K562 (cell line): ENCODE measurements around the gene ZBTB20. TPM values are rescaled to one million over a fixed set of nuclear protein-coding genes. Genes with fewer than 3 reads are reported as not detected.

Source experiments
- ATAC-seq: fragments of 200-7000 bp; cut with Tn5 transposase; 3 replicates; pipeline ENCODE4 v1.9.1; 2020; ENCODE audit warnings: moderate library complexity
- BruUV-seq: library from RNA; stranded (reverse); fragments of 400-500 nt; replicated peaks from 2 replicates; lab custom pipeline; 2021; lab: Mats Ljungman, UMichigan
- CTCF ChIA-PET: fragments of 300-600 bp; formaldehyde crosslinking; extraction: SDS; loops from one replicate; lab custom pipeline; 2021; ENCODE audit warnings: low intra/inter-chr PET ratio; lab: Yijun Ruan, JAX
- POLR2A ChIA-PET: fragments of 300-600, 350-650 bp; sonication (Branson Sonifier 250); formaldehyde crosslinking; extraction: SDS; loops from one replicate; lab custom pipeline; 2021; ENCODE audit warnings: antibody characterized with exemption, inconsistent platforms; lab: Yijun Ruan, JAX
- DNase-seq, 4 experiments: peaks; one replicate each; pipeline versions ENCODE4 v3.0.0 to v3.0.0-alpha.2; 2011 to 2018; ENCODE audit warnings: low spot score in 3 of 4, mixed read lengths in 3 of 4; ENCODE audit errors: extremely low read depth in 1 of 4
- FAIRE-seq: peaks from 2 replicates; lab custom pipeline; 2011; peaks lifted over from hg19 to GRCh38; lab: Jason Lieb, UNC
- H2AFZ ChIP-seq: 2 replicates; pipeline ENCODE4 v1.6.0; 2011; ENCODE audit warnings: low read depth, low read length, control low read depth, inconsistent platforms
- H3K27ac ChIP-seq: fragments of 200-600 bp; 3 replicates; pipeline ENCODE4 v1.8.0; 2011; ENCODE audit warnings: low read depth, mild to moderate bottlenecking, control low read depth, inconsistent platforms, low read length, moderate library complexity, mixed read lengths; ENCODE audit errors: extremely low read depth
- H3K27me3 ChIP-seq, 2 experiments: fragments of 300-600 bp in 1 of 2; 2 replicates in 1 of 2; 3 replicates in 1 of 2; pipeline versions ENCODE4 v1.6.0 to v1.8.0; 2011; ENCODE audit warnings: inconsistent platforms in 2 of 2, low read length in 2 of 2, mild to moderate bottlenecking in 1 of 2, mixed read lengths in 1 of 2, moderate library complexity in 1 of 2; ENCODE audit not compliant: control insufficient read depth in 2 of 2, insufficient read depth in 2 of 2
- H3K36me3 ChIP-seq: fragments of 300-600 bp; 3 replicates; pipeline ENCODE4 v1.8.0; 2011; ENCODE audit warnings: mild to moderate bottlenecking, low read length, inconsistent platforms; ENCODE audit not compliant: control insufficient read depth, insufficient read depth
- H3K4me1 ChIP-seq, 2 experiments: fragments of 200-600 bp in 1 of 2; replicated peaks in 1 of 2; 2 replicates in 1 of 2; 3 replicates in 1 of 2; pipeline versions ENCODE4 v1.5.1 to v1.8.0; 2011; ENCODE audit warnings: inconsistent platforms in 2 of 2, low read length in 2 of 2, mild to moderate bottlenecking in 1 of 2, mixed read lengths in 1 of 2, moderate library complexity in 1 of 2; ENCODE audit not compliant: control insufficient read depth in 2 of 2, insufficient read depth in 2 of 2
- H3K4me2 ChIP-seq: 2 replicates; pipeline ENCODE4 v1.6.1; 2011; ENCODE audit warnings: low read length, control low read depth, inconsistent platforms, mixed read lengths; ENCODE audit not compliant: insufficient read depth
- H3K4me3 ChIP-seq: fragments of 200-600 bp; sonication (generic), shearing (Covaris generic); 2 replicates; pipeline ENCODE4 v1.5.1; 2016; ENCODE audit warnings: control low read depth, inconsistent platforms
- H3K79me2 ChIP-seq: fragments of 200-600 bp; 3 replicates; pipeline ENCODE4 v1.8.0; 2011; ENCODE audit warnings: low read length, inconsistent platforms; ENCODE audit not compliant: control insufficient read depth, insufficient read depth
- H3K9ac ChIP-seq, 2 experiments: 2 replicates each; pipeline versions ENCODE4 v1.6.0 to v1.6.1; 2011; ENCODE audit warnings: low read depth in 2 of 2, low read length in 2 of 2, control low read depth in 1 of 2, inconsistent platforms in 1 of 2, mild to moderate bottlenecking in 1 of 2, mixed read lengths in 1 of 2; ENCODE audit not compliant: insufficient read depth in 1 of 2
- H3K9me1 ChIP-seq: one replicate; pipeline ENCODE4 v1.6.0; 2011; ENCODE audit warnings: inconsistent platforms, mild to moderate bottlenecking, low read length, moderate library complexity; ENCODE audit not compliant: control insufficient read depth, insufficient read depth
- H3K9me3 ChIP-seq: replicated peaks from 2 replicates; pipeline ENCODE4 v1.5.1; 2011; ENCODE audit warnings: low read depth, low read length, inconsistent platforms; ENCODE audit not compliant: control insufficient read depth, insufficient read depth
- H4K20me1 ChIP-seq: replicated peaks from 2 replicates; pipeline ENCODE4 v1.6.1; 2011; ENCODE audit warnings: low read length, inconsistent platforms, mixed read lengths; ENCODE audit not compliant: control insufficient read depth, insufficient read depth
- BHLHE40 ChIP-seq: IDR thresholded peaks from 2 replicates; pipeline ENCODE4 v1.6.1; 2011; ENCODE audit warnings: low read length, improper control_type of control experiment
- CC2D1A ChIP-seq: fragments of 450-650 bp; IDR thresholded peaks from 2 replicates; pipeline ENCODE4 v1.6.1; 2017; ENCODE audit warnings: mild to moderate bottlenecking
- ETV5 ChIP-seq: sonication (generic); formaldehyde crosslinking; IDR thresholded peaks from 2 replicates; pipeline ENCODE4 v1.4.0; 2020; ENCODE audit warnings: low read depth, mild to moderate bottlenecking, missing genetic modification reagents
- HMGN3 ChIP-seq: IDR thresholded peaks from 2 replicates; pipeline ENCODE4 v1.6.1; 2011; ENCODE audit warnings: borderline replicate concordance, low read depth, mild to moderate bottlenecking, mixed read lengths, low read length; ENCODE audit not compliant: insufficient read length; ENCODE audit errors: extremely low read depth
- MEF2A ChIP-seq: IDR thresholded peaks from 2 replicates; pipeline ENCODE4 v1.6.1; 2011; ENCODE audit warnings: low read depth, mild to moderate bottlenecking, low read length, moderate library complexity; ENCODE audit not compliant: control insufficient read depth
- NFATC3 ChIP-seq: fragments of 450-650 bp; IDR thresholded peaks from 2 replicates; pipeline ENCODE4 v1.6.1; 2017; ENCODE audit warnings: mild to moderate bottlenecking
- OTX1 ChIP-seq: fragments of 450-650 bp; formaldehyde crosslinking; IDR thresholded peaks from 2 replicates; pipeline ENCODE4 v1.4.0; 2022; ENCODE audit warnings: mild to moderate bottlenecking
- U2AF2 ChIP-seq: fragments of 200-400 bp; formaldehyde crosslinking; optimal IDR thresholded peaks from 2 replicates; pipeline ENCODE3; 2017; ENCODE audit warnings: low read depth, mild to moderate bottlenecking, low read length
- ZNF12 ChIP-seq: sonication (generic); formaldehyde crosslinking; IDR thresholded peaks from 2 replicates; pipeline ENCODE4 v1.4.0; 2020; ENCODE audit warnings: mild to moderate bottlenecking, missing genetic modification reagents
- ZNF311 ChIP-seq: fragments of 250-450 bp; sonication (Bioruptor Pico); IDR thresholded peaks from 2 replicates; pipeline ENCODE4 v1.4.0; 2020; ENCODE audit warnings: mild to moderate bottlenecking, moderate library complexity
- WGBS: fragments of 100-300 bp; shearing (Covaris generic); methylation state at CpG from one replicate; pipeline ENCODE4 v1.1.6; 2016; ENCODE audit warnings: low coverage, mixed read lengths; ENCODE audit not compliant: insufficient coverage; ENCODE audit errors: missing lambda C conversion rate; 5-methylcytosine and 5-hydroxymethylcytosine counted together
- in situ Hi-C: fragments of 300-500 bp; cut with MboI; formaldehyde crosslinking; loops from 4 replicates; pipeline ENCODE4 v1.15.0; 2018; ENCODE audit warnings: inconsistent platforms, mixed read lengths
- intact Hi-C: fragments of 100-400 bp; cut with micrococcal nuclease; formaldehyde crosslinking; loops from 2 replicates; pipeline ENCODE4 v1.14.2; 2022
- polyA plus RNA-seq, 8 experiments: library from polyadenylated mRNA; depleted of rRNA in 4 of 8; stranded (reverse) in 5 of 8; unstranded in 3 of 8; fragments of >200 nt; fragmentation: Nextera tagmentation in 2 of 8; fragmentation: Illumina TruSeq in 1 of 8; extraction: Ambion mirVana in 2 of 8; extraction: Trizol in 1 of 8; gene quantifications; 2 replicates each; pipeline versions ENCODE4 v1.2.1 to v1.2.3, GENCODE V29; 2011 to 2014; ENCODE audit warnings: inconsistent platforms in 1 of 8, missing spikeins in 1 of 8
- total RNA-seq, 7 experiments: library from RNA; depleted of rRNA in 6 of 7; stranded (reverse); fragments of >200 nt in 6 of 7; fragmentation: Illumina TruSeq in 2 of 7; extraction: Trizol in 2 of 7; gene quantifications; 2 replicates each; pipeline versions ENCODE4 v1.2.1 to v1.2.3, GENCODE V29; 2011 to 2021; ENCODE audit warnings: low replicate concordance in 1 of 7
- TF ChIP-seq, protein P1 (sequence below): sonication (generic); formaldehyde crosslinking; IDR thresholded peaks from 2 replicates; pipeline ENCODE4 v1.8.0; 2022; ENCODE audit warnings: missing genetic modification reagents, mild to moderate bottlenecking, borderline replicate concordance
- TF ChIP-seq, protein P2 (sequence below): fragments of 450-650 bp; formaldehyde crosslinking; IDR thresholded peaks from 2 replicates; pipeline ENCODE4 v1.4.0; 2022; ENCODE audit warnings: missing genetic modification characterization
- TF ChIP-seq, protein P3 (sequence below): sonication (generic); formaldehyde crosslinking; IDR thresholded peaks from 2 replicates; pipeline ENCODE4 v1.8.0; 2022; ENCODE audit warnings: mild to moderate bottlenecking, low read depth, missing genetic modification reagents

ZBTB20 gene
- total and polyA plus RNA-seq, 9 of the 15 experiments (the other 6 are each of a cell fraction or from before 2014, with no cell fraction given): 0.17 to 1.7 (median 0.45) TPM

DNA sequence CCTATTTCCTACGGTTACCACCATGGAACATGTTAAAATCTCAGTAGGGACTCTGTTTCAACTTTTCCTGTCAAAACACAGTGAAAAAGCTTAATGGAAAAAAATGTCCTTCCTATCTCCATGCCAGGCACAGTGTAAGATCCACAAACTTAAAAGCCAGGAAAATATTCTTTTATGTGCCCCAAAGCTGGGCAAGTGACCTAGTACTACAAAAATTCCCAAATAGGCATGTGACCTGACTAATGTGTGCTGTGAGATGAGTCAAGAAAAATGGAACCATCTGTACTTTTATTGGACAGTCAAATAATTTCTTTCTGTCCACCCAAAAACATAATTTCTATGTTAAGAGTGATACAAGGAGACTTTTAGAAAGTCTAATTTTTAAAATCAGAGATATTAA, 406.0 kb downstream of the ZBTB20 start:
- intact Hi-C loops: no loop called here
- Histone ChIP-seq H3K36me3 (no peaks in the 10 kb centered on the region), H3K4me2 (no peak overlapping the region), H3K27me3 (no peaks in the 10 kb centered on the region), H3K4me1 (no peaks in the 10 kb centered on the region), H3K9me3 (no peaks in the 10 kb centered on the region), H4K20me1 (no peaks in the 10 kb centered on the region), H2AFZ (no peak overlapping the region), H3K4me3 (no peak overlapping the region), H3K79me2 (no peaks in the 10 kb centered on the region), H3K27ac (no peak overlapping the region), H3K9me1 (no peaks in the 10 kb centered on the region), H3K9ac (no peak overlapping the region)
- ATAC-seq: no peak
- no peak for FAIRE-seq
- POLR2A ChIA-PET: no interaction called here
- no TSS peak for BruUV-seq
- DNase-seq: no peak
- in situ Hi-C loops: no loop called here
- WGBS: 0% methylated on average over 1 of the region's 1 CpG
- TF ChIP-seq HMGN3 (no peak), U2AF2 (no peak), ETV5 (CRISPR knock-in tag) (no peak), ZNF12 (CRISPR knock-in tag) (no peak), MEF2A (no peak), BHLHE40 (no peak)
- CTCF ChIA-PET: no interaction called here

DNA sequence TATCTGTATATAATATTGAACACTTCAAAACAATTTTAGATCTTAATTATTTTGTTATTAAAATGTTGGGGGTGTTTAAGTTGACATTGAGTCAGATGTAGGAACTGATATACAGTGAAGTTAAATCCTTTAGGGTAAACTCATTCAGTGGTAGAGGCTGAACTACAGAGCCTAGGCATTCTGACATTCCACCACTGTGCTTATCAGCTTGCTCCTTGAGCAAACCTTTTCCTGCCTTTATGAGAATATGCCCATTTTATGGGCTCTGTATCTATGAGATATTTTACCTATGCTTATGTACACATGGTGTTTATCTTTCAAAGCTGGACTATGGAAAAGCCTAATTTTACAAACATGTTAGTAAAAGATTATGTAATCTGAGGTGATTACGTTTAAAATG, 407.5 kb downstream of the ZBTB20 start:
- Histone ChIP-seq H3K9me1 (no peaks in the 10 kb centered on the region), H3K79me2 (no peaks in the 10 kb centered on the region), H4K20me1 (no peaks in the 10 kb centered on the region), H3K9me3 (no peaks in the 10 kb centered on the region), H3K4me3 (no peak overlapping the region), H3K9ac (no peak overlapping the region), H3K36me3 (no peaks in the 10 kb centered on the region), H3K4me1 (no peaks in the 10 kb centered on the region), H3K27me3 (no peaks in the 10 kb centered on the region), H3K27ac (no peak overlapping the region), H2AFZ (no peak overlapping the region), H3K4me2 (no peak overlapping the region)
- intact Hi-C loops (no loop called here), in situ Hi-C loops (no loop called here)
- DNase-seq: no peak
- no peak for FAIRE-seq
- no TSS peak for BruUV-seq
- CTCF ChIA-PET: no interaction called here
- ATAC-seq: no peak
- WGBS: 0% methylated on average over 1 of the region's 1 CpG
- POLR2A ChIA-PET: no interaction called here
- TF ChIP-seq OTX1 (CRISPR knock-in tag) (no peak), ZNF311 (CRISPR knock-in tag) (no peak), CC2D1A (no peak), NFATC3 (no peak)
- TF ChIP-seq, protein P1, sequence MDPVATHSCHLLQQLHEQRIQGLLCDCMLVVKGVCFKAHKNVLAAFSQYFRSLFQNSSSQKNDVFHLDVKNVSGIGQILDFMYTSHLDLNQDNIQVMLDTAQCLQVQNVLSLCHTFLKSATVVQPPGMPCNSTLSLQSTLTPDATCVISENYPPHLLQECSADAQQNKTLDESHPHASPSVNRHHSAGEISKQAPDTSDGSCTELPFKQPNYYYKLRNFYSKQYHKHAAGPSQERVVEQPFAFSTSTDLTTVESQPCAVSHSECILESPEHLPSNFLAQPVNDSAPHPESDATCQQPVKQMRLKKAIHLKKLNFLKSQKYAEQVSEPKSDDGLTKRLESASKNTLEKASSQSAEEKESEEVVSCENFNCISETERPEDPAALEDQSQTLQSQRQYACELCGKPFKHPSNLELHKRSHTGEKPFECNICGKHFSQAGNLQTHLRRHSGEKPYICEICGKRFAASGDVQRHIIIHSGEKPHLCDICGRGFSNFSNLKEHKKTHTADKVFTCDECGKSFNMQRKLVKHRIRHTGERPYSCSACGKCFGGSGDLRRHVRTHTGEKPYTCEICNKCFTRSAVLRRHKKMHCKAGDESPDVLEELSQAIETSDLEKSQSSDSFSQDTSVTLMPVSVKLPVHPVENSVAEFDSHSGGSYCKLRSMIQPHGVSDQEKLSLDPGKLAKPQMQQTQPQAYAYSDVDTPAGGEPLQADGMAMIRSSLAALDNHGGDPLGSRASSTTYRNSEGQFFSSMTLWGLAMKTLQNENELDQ (CRISPR knock-in tag): no peak
- TF ChIP-seq, protein P2, sequence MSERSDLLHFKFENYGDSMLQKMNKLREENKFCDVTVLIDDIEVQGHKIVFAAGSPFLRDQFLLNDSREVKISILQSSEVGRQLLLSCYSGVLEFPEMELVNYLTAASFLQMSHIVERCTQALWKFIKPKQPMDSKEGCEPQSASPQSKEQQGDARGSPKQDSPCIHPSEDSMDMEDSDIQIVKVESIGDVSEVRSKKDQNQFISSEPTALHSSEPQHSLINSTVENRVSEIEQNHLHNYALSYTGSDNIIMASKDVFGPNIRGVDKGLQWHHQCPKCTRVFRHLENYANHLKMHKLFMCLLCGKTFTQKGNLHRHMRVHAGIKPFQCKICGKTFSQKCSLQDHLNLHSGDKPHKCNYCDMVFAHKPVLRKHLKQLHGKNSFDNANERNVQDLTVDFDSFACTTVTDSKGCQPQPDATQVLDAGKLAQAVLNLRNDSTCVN (CRISPR knock-in tag): no peak
- TF ChIP-seq, protein P3, sequence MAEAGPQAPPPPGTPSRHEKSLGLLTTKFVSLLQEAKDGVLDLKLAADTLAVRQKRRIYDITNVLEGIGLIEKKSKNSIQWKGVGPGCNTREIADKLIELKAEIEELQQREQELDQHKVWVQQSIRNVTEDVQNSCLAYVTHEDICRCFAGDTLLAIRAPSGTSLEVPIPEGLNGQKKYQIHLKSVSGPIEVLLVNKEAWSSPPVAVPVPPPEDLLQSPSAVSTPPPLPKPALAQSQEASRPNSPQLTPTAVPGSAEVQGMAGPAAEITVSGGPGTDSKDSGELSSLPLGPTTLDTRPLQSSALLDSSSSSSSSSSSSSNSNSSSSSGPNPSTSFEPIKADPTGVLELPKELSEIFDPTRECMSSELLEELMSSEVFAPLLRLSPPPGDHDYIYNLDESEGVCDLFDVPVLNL (CRISPR knock-in tag): no peak
